GDM1 (cell line): ENCODE measurements around the gene RBBP8NL.

ENCODE experiments used
- DNase-seq: peaks from one replicate; lab custom pipeline; 2025; lab: John Stamatoyannopoulos, UW

Gene RBBP8NL

GRCh38 chr20:62427172-62428001 is at the start of gene RBBP8NL:
RBBP8NL (minus strand) TSS chr20:62427539; CDS start chr20:62419647, 7,892 bp downstream.
- no peak for DNase-seq

GRCh38 chr20:62476056-62476838 is 48.9 kb upstream of the RBBP8NL start:
- DNase-seq: no peak

GRCh38 chr20:62475772-62476055 is 48.4 kb upstream of the RBBP8NL start, which contains the start of gene GATA5:
GATA5 (minus strand) TSS chr20:62475995; CDS start chr20:62475521, 474 bp downstream.
- DNase-seq: no peak

- DNase-seq: no peak
These were observed 47.9 kb upstream of the RBBP8NL start for GRCh38 chr20:62475027-62475771.

- no peak for DNase-seq
These were observed 47.3 kb upstream of the RBBP8NL start for GRCh38 chr20:62474604-62475026.

- DNase-seq: no peak
These were observed 46.6 kb upstream of the RBBP8NL start for GRCh38 chr20:62473717-62474603.

GRCh38 chr20:62472941-62473585 is 45.7 kb upstream of the RBBP8NL start:
- no peak for DNase-seq

- no peak for DNase-seq
These were observed 45.0 kb upstream of the RBBP8NL start for GRCh38 chr20:62472138-62472940.

GRCh38 chr20:62470459-62470858 is 43.1 kb upstream of the RBBP8NL start:
- DNase-seq: no peak

GRCh38 chr20:62470001-62470400 is 42.7 kb upstream of the RBBP8NL start:
- DNase-seq: no peak

- DNase-seq: no peak
These were observed 42.0 kb upstream of the RBBP8NL start for GRCh38 chr20:62469352-62469751.

GRCh38 chr20:62466806-62467537 is 39.6 kb upstream of the RBBP8NL start:
- DNase-seq: no peak

GRCh38 chr20:62466072-62466760 is 38.9 kb upstream of the RBBP8NL start:
- DNase-seq: no peak

GRCh38 chr20:62464990-62465389 is 37.7 kb upstream of the RBBP8NL start:
- DNase-seq: no peak

GRCh38 chr20:62464425-62464770 is 37.1 kb upstream of the RBBP8NL start:
- no peak for DNase-seq

GRCh38 chr20:62463651-62464424 is 36.5 kb upstream of the RBBP8NL start:
- no peak for DNase-seq

- no peak for DNase-seq
These were observed 35.7 kb upstream of the RBBP8NL start for GRCh38 chr20:62462976-62463592.

GRCh38 chr20:62461834-62462233 is 34.5 kb upstream of the RBBP8NL start:
- DNase-seq: no peak
